Peyer's patch (tissue), 4 donors: ENCODE results near the gene PIP5KL1.

Experiments
- POLR2A ChIP-seq, 2 donors: fragments of 450-650 bp; IDR thresholded peaks; one replicate each; pipeline ENCODE4 v1.5.1; 2017; ENCODE audit warnings: antibody characterized with exemption in 2 of 2, mild to moderate bottlenecking in 2 of 2, moderate library complexity in 2 of 2
- TF ChIP-seq, protein P1 (sequence below), 6 experiments: fragments of 450-650 bp in 4 of 6; fragments of 200-600 bp in 2 of 6; sonication (generic) in 1 of 6; IDR thresholded peaks; one replicate each; pipeline ENCODE4 v1.5.1; 2017 to 2019; ENCODE audit warnings: antibody characterized with exemption in 6 of 6, mild to moderate bottlenecking in 3 of 6, moderate library complexity in 1 of 6

DNA sequence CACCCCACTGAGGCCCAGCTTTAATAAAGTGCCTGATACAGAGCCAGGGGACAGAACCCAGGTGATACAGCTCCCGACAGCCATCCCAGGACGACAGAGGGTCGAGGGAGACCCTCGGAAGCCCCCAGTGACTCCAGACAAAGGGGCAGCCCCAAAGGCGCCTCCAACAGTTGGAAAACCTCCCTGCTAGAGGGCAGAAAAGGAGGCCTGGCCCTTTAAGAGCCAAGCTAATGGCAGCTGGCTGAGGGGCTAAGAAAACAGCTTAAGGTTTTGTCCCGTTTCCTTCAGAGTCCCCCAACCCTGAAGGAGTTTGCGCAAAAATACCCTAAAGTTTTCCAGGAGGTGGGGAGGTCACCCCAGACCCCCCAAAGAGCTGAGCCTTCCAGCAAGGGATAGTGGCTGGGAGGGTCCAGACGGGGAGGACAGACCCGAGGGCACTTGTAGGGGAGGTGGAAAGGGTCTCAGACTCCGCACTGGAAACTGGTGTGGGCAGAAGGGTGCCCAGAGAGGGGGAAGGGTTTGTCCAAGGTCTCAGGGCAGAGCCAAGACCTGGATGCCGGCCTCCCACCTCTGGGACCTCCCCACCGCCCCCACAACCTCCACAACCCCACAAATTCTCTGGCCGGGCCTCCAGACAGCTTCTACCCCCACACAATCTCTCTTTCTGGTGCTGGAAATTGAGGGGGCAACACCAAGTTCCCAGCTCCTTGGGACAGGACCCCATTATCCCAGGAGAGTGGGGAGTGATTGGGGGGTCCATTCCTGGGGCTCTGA is 44.9 kb downstream of the PIP5KL1 start:
- no peak for TF ChIP-seq POLR2A (IDR thresholded peaks at IDR 0.05)
- TF ChIP-seq, protein P1, sequence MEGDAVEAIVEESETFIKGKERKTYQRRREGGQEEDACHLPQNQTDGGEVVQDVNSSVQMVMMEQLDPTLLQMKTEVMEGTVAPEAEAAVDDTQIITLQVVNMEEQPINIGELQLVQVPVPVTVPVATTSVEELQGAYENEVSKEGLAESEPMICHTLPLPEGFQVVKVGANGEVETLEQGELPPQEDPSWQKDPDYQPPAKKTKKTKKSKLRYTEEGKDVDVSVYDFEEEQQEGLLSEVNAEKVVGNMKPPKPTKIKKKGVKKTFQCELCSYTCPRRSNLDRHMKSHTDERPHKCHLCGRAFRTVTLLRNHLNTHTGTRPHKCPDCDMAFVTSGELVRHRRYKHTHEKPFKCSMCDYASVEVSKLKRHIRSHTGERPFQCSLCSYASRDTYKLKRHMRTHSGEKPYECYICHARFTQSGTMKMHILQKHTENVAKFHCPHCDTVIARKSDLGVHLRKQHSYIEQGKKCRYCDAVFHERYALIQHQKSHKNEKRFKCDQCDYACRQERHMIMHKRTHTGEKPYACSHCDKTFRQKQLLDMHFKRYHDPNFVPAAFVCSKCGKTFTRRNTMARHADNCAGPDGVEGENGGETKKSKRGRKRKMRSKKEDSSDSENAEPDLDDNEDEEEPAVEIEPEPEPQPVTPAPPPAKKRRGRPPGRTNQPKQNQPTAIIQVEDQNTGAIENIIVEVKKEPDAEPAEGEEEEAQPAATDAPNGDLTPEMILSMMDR (IDR thresholded peaks at IDR 0.05) = no peak
